D341Med (cell line): Measurements from ENCODE around the gene PPP1R7.

Source experiments
- DNase-seq: peaks from one replicate; pipeline ENCODE4 v3.0.0; 2012; ENCODE audit warnings: low spot score

PPP1R7 gene

GRCh38 chr2:241214766-241215165 is 64.5 kb downstream of the PPP1R7 start:
- no peak for DNase-seq

GRCh38 chr2:241215421-241215820 is 65.2 kb downstream of the PPP1R7 start:
- DNase-seq = no peak

GRCh38 chr2:241216211-241216761 is 66.0 kb downstream of the PPP1R7 start:
- DNase-seq = no peak

GRCh38 chr2:241217320-241218031 is 67.2 kb downstream of the PPP1R7 start:
- DNase-seq = peak; percentile 82

- peak; percentile 74 for DNase-seq
These were observed 68.1 kb downstream of the PPP1R7 start for GRCh38 chr2:241218131-241219029.

GRCh38 chr2:241219030-241219382 is 68.7 kb downstream of the PPP1R7 start:
- no peak for DNase-seq

DNA sequence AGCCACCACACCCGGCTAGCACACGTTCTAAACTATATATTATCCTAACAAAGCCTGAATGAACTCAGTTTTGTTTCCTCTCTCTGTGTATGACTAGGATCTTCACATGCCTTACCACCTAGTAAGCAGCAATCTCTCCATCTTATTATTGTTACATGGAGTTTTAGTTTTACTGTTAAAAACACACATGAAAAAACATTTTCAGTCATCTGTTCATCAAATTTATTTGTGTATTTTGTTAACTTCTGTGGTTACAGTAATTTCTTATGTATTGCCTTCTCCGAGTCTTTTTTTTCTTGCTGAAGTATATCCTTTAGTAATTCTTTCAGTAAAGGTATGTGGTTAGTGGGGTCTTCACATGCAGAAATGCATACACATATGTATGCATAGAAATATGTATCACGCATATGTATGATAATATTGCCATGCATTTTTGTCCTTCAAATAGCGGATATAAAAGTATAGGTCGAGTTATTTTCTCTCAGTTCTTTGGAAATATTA is 69.6 kb downstream of the PPP1R7 start:
- DNase-seq = no peak

- no peak for DNase-seq
These were observed 73.1 kb downstream of the PPP1R7 start for GRCh38 chr2:241223211-241224017.

DNA sequence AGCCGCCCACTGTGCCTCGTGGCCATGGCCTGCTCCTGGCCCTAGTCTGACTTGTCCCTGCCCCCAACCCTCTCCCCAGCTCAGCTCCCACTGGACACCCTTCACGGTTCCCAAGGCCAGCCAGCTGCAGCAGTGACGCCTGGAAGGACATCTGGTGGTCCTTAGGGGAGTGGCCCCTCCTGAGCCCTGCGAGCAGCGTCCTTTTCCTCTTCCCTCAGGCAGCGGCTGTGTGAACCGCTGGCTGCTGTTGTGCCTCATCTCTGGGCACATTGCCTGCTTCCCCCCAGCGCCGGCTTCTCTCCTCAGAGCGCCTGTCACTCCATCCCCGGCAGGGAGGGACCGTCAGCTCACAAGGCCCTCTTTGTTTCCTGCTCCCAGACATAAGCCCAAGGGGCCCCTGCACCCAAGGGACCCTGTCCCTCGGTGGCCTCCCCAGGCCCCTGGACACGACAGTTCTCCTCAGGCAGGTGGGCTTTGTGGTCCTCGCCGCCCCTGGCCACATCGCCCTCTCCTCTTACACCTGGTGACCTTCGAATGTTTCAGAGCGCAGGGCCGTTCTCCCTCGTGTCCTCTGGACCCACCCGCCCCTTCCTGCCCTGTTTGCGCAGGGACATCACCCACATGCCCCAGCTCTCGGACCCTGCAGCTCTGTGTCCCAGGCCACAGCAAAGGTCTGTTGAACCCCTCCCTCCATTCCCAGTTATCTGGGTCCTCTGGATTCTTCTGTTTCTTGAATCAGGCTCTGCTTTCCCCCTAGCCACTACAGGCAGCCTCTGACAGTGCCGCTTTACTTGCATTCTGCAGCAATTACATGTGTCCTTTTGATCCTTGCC is 74.0 kb downstream of the PPP1R7 start:
- no peak for DNase-seq

- no peak for DNase-seq
These were observed 74.7 kb downstream of the PPP1R7 start for GRCh38 chr2:241224851-241225438.

DNA sequence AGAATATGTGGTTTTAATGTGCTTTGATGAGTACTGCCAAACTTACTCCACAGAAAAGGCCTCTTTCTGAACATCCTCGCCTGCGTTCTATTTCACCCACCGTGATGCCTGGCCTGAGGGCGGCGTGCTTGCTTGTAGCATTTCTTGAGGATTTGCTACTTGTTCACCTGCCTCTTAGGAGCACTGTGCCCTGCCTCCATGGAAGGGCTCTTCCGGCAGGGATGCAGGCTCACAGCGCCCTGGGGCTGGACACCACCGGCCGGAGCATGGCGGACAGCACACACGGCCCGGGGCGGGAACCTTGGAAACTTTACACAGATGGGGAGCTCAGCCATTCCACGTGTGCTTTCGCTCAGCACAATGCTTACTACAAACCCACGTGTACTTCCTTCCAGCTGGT is 75.3 kb downstream of the PPP1R7 start:
- DNase-seq = no peak

GRCh38 chr2:241225983-241226382 is 75.7 kb downstream of the PPP1R7 start:
- no peak for DNase-seq

DNA sequence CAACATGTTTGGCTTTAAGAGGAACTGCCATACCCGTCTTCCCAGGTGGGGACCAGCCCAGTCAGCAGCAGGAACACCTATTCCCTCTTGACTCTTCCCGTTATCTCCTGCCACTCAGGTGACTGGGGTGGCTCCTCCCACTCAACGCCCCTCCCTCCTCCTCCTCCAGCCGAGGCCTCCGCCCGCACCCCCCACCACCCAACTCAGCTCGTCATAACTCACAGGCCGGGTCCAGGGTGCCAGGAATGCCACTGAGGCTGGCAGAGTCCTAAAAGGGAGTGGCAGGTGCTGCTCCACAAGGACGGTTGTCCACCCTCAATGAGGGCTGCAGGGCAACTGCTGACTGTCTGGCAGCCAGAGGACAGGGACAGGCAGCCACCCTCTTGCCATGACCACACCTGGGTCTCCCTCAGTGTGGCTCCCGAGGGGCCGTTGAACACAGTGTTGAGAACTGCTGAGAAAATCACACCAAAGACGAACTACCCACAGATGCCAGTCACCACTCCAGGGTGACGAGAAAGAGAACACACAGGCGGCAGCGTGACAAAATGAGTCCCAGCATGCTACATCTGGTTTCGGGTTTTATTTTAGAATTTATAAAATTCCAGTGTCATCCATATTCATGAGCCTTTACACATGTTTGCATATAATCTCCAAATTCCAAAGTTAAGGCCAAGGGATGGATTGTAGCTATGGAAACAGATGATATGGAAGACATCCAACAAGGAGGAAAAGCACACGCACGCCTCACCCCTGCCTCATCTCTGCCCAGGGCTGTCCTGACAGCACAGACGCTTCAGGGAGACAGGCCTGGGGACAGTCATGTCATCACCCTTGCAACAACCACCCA is 76.7 kb downstream of the PPP1R7 start:
- DNase-seq = no peak

- no peak for DNase-seq
These were observed 77.3 kb downstream of the PPP1R7 start for GRCh38 chr2:241227594-241227993.

DNA sequence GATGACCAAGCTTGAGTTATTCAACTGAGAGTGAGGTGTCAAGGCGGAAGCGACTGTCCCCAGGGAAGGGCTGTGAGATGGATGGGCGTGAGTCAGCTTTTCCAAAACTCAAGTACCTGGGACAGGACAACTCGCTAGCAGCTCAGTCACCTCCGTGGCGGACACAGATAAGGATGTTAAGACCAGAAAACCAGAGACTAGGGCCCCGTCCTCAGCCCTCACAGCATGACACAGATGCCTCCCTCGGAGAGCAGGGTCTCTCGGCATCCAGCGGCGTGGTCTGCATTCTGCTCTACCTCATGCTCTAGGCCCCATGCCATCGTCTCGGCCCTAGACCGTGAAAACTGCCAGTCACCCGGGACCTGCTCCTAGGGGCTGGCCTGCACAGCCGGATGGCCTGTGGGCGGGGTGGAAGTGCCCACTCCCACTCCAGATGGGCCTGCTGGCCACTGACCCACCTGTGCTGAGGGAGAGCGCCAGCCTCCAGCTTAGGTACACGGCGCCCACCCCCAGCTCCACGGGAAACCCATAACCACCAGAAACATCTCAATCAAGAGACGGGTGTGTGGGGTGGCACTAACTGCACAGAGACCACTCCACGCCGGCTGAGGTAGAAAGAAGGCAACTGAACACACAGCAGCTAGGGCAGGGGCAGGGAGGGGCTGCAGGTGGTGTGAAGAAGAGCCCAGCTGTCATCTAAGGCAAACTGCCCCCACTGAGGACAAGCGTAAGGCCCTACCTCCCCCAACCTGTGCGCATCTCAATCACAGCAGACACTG is 78.0 kb downstream of the PPP1R7 start:
- DNase-seq = no peak

DNA sequence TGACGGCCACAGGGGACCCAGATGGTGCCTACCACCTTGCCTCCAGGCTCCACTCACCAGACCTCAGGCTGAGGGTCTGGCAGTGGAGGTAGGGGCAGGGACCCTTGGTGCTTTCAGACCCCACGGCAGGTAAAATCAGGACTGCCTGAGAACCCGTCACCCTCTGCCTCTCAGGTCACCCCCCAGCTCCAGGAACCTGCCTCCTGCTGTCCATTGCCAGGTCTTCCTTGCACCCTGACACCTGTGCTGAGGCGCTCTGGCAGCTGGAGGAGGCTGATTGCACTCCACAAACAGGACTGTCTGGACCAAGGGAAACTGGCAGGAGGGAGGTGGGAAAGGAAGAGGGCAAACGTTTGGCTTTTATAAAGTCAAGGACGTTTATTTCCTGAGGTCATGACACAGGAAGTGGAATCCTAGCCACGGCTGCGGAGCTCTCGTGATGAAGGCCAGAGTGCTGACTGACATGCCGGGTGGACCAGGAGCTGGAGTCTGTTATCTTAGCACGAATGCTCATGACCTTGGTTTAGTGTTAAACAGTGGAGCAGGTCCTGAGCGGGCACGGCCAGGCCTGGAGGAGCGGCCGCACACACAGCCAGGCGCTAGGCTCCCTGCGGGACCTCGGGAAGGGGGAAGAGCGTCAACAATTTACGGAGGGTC is 78.7 kb downstream of the PPP1R7 start:
- no peak for DNase-seq

- DNase-seq = no peak
These were observed 79.5 kb downstream of the PPP1R7 start for GRCh38 chr2:241229563-241230401.

GRCh38 chr2:241230435-241230834 is 80.2 kb downstream of the PPP1R7 start:
- DNase-seq = no peak
